ENCODE data around the gene TOMM22.

TOMM22 gene

DNA sequence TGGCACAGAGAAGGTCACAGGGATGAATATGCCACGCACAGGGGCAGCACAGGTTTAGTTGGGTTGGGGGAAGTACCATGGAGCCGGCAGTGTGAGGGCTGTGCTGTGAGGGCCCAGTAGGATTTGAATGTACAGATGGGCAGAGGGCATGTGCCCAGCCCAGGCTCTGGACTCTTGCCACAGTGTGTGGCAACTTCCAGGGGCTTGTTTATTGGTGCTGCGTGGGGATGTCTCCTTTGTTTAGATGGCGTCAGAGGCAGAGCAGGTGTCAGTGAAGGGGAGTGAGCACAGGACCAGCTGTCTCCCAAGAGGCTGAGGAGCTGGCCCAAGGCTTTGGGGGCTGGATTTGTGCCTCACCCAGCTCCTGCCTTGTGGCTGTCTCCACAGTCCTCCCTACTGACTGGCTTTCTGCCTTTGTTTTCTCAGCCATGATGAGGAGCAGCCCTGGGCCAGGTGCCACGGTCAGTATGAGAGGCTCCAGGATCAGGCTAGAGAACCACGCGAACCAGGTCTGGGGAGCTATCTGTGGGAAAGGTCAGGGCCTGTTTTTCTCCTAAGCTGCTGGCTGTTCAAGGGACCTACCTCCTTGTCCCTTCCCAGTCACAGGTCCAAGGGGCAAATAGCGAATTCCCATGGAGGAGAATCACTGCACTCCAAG is 52.1 kb downstream of the TOMM22 start:
- H3K4me3 ChIP-seq (ENCODE audit: low read depth, low read length) = no peak overlapping the region
- TF ChIP-seq, protein P1, sequence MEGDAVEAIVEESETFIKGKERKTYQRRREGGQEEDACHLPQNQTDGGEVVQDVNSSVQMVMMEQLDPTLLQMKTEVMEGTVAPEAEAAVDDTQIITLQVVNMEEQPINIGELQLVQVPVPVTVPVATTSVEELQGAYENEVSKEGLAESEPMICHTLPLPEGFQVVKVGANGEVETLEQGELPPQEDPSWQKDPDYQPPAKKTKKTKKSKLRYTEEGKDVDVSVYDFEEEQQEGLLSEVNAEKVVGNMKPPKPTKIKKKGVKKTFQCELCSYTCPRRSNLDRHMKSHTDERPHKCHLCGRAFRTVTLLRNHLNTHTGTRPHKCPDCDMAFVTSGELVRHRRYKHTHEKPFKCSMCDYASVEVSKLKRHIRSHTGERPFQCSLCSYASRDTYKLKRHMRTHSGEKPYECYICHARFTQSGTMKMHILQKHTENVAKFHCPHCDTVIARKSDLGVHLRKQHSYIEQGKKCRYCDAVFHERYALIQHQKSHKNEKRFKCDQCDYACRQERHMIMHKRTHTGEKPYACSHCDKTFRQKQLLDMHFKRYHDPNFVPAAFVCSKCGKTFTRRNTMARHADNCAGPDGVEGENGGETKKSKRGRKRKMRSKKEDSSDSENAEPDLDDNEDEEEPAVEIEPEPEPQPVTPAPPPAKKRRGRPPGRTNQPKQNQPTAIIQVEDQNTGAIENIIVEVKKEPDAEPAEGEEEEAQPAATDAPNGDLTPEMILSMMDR (IDR thresholded peaks at IDR 0.05; ENCODE audit: borderline replicate concordance, insufficient read depth, low read depth, low read length) = no peak

DNA sequence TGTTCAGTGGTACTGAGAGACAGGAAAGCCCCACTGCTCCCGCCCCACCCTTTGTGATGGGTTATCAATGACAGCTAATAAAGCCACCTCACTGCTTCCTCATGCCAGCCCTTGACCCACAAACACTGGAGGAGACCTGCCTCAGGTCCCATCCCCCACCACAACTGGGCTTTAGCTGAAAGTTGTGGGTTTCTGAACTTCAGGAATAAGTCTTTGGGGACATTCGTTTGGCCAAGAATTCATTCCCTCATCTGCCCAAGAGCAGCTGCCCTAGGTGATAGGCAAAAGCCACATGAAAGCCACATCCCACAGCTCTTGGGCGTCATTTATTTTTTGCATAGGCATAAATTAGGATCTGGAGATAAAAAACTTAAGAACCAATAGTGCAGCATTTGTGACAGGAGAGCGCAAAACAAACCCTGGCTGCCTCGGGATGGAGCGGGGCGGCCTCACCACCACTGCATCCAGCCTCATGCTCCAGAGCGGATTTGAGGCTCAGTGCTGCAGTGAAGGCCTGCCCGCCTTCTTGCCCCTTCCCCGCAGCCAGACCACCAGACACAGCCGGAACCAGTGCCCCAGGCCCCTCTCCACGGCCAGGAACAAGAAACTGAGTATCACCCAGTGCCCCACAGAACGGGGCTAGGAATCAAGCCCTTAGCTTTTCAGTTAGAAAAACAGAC is 52.8 kb downstream of the TOMM22 start:
- TF ChIP-seq, protein P1 (IDR thresholded peaks at IDR 0.05; ENCODE audit: borderline replicate concordance, insufficient read depth, low read depth, low read length) = no peak
- no peak overlapping the region for H3K4me3 ChIP-seq (ENCODE audit: low read depth, low read length)

All from GM12875 (cell line).